Measurements from ENCODE around the gene ACTR3. TPM values are rescaled to one million over a fixed set of nuclear protein-coding genes. Genes with fewer than 3 reads are reported as not detected.
A peak's percentile ranks its signal among the peaks of the same experiment; 100 is the strongest.

Gene ACTR3
- total RNA-seq, 2 experiments from 2014 or later: 599 to 604 TPM

GRCh38 chr2:113854970-113855740, 34.7 kb upstream of the ACTR3 start:
- CTCF ChIA-PET: interaction anchor here (1.0 kb wide), 1 partner anchor 22 kb away, joined by 3 read pairs; no protein-coding TSS in a partner anchor

GRCh38 chr2:113857464-113857863, 32.4 kb upstream of the ACTR3 start:
- no peak for ATAC-seq
- H3K9me3 Mint-ChIP-seq (ENCODE audit: insufficient read depth): no peaks in the 10 kb centered on the region
- POLR2A ChIA-PET: no interaction called here
- DNase-seq: no peak
- H3K36me3 Mint-ChIP-seq (ENCODE audit: low read depth): no peaks in the 10 kb centered on the region
- H3K4me3 Mint-ChIP-seq: no peak overlapping the region
- H3K27ac Mint-ChIP-seq: no peak overlapping the region
- CTCF ChIA-PET: no interaction called here
- no peaks in the 10 kb centered on the region for H3K27me3 Mint-ChIP-seq (ENCODE audit: low read depth)
- H3K4me1 Mint-ChIP-seq (ENCODE audit: low read depth): peaks cover 5% of the 10 kb centered on the region

More at GRCh38 chr2:113854970-113855740, 34.7 kb upstream of the ACTR3 start:
- Mint-ChIP-seq H3K9me3 (ENCODE audit: insufficient read depth) (no peaks in the 10 kb centered on the region), H3K4me1 (ENCODE audit: low read depth) (peaks cover 5% of the 10 kb centered on the region), H3K4me3 (no peak overlapping the region), H3K27me3 (ENCODE audit: low read depth) (no peaks in the 10 kb centered on the region), H3K27ac (no peak overlapping the region), H3K36me3 (ENCODE audit: low read depth) (no peaks in the 10 kb centered on the region)
- POLR2A ChIA-PET: interaction anchor here (0.6 kb wide), 1 partner anchor 42 kb away, joined by 4 read pairs; no protein-coding TSS in a partner anchor
- ATAC-seq (no peak), DNase-seq (no peak)

GRCh38 chr2:113858764-113859163, 31.1 kb upstream of the ACTR3 start:
- no peaks in the 10 kb centered on the region for H3K27me3 Mint-ChIP-seq (ENCODE audit: low read depth)
- CTCF ChIA-PET: no interaction called here
- no peaks in the 10 kb centered on the region for H3K36me3 Mint-ChIP-seq (ENCODE audit: low read depth)
- no peak overlapping the region for H3K27ac Mint-ChIP-seq
- no peak for DNase-seq
- H3K4me1 Mint-ChIP-seq (ENCODE audit: low read depth): peaks cover 5% of the 10 kb centered on the region
- no peak overlapping the region for H3K4me3 Mint-ChIP-seq
- no peak for ATAC-seq
- H3K9me3 Mint-ChIP-seq (ENCODE audit: insufficient read depth): no peaks in the 10 kb centered on the region
- POLR2A ChIA-PET: interaction anchor here (1.2 kb wide), 1 partner anchor 31 kb away, joined by 3 read pairs; the partner anchor contains the start of gene ACTR3

GRCh38 chr2:113861740-113862139, 28.1 kb upstream of the ACTR3 start:
- DNase-seq: no peak
- ChIA-PET CTCF (no interaction called here), POLR2A (no interaction called here)
- Mint-ChIP-seq H3K36me3 (ENCODE audit: low read depth) (no peaks in the 10 kb centered on the region), H3K4me1 (ENCODE audit: low read depth) (peaks cover 5% of the 10 kb centered on the region), H3K4me3 (no peak overlapping the region), H3K27me3 (ENCODE audit: low read depth) (no peaks in the 10 kb centered on the region), H3K9me3 (ENCODE audit: insufficient read depth) (no peaks in the 10 kb centered on the region), H3K27ac (no peak overlapping the region)
- no peak for ATAC-seq

GRCh38 chr2:113863144-113863543, 26.7 kb upstream of the ACTR3 start:
- peaks cover 4% of the 10 kb centered on the region for H3K27me3 Mint-ChIP-seq (ENCODE audit: low read depth)
- no peak for DNase-seq
- peaks cover 3% of the 10 kb centered on the region for H3K4me1 Mint-ChIP-seq (ENCODE audit: low read depth)
- no peak overlapping the region for H3K4me3 Mint-ChIP-seq
- no peaks in the 10 kb centered on the region for H3K9me3 Mint-ChIP-seq (ENCODE audit: insufficient read depth)
- H3K36me3 Mint-ChIP-seq (ENCODE audit: low read depth): no peaks in the 10 kb centered on the region
- ChIA-PET POLR2A (no interaction called here), CTCF (no interaction called here)
- no peak overlapping the region for H3K27ac Mint-ChIP-seq
- ATAC-seq: no peak

- no peak overlapping the region for H3K4me3 Mint-ChIP-seq
- CTCF ChIA-PET: no interaction called here
- no peak for ATAC-seq
Measured at GRCh38 chr2:113867571-113867970, 22.3 kb upstream of the ACTR3 start.

GRCh38 chr2:113869253-113869652, 20.6 kb upstream of the ACTR3 start:
- POLR2A ChIA-PET: no interaction called here
- peaks cover 4% of the 10 kb centered on the region for H3K27me3 Mint-ChIP-seq (ENCODE audit: low read depth)
- H3K4me1 Mint-ChIP-seq (ENCODE audit: low read depth): peaks cover 20% of the 10 kb centered on the region
- ATAC-seq (no peak), DNase-seq (no peak)
- H3K27ac Mint-ChIP-seq: no peak overlapping the region
- H3K9me3 Mint-ChIP-seq (ENCODE audit: insufficient read depth): no peaks in the 10 kb centered on the region
- CTCF ChIA-PET: no interaction called here
- no peak overlapping the region for H3K4me3 Mint-ChIP-seq
- H3K36me3 Mint-ChIP-seq (ENCODE audit: low read depth): peaks cover 10% of the 10 kb centered on the region

More at GRCh38 chr2:113867571-113867970, 22.3 kb upstream of the ACTR3 start:
- Mint-ChIP-seq H3K36me3 (ENCODE audit: low read depth) (no peaks in the 10 kb centered on the region), H3K27ac (no peak overlapping the region), H3K27me3 (ENCODE audit: low read depth) (peaks cover 4% of the 10 kb centered on the region), H3K9me3 (ENCODE audit: insufficient read depth) (no peaks in the 10 kb centered on the region), H3K4me1 (ENCODE audit: low read depth) (peaks cover 12% of the 10 kb centered on the region)
- POLR2A ChIA-PET: no interaction called here
- DNase-seq: no peak

- ChIA-PET POLR2A (interaction anchor here (1.4 kb wide), 1 partner anchor 116 kb away, joined by 5 read pairs; the partner anchor contains the start of gene SLC35F5), CTCF (no interaction called here)
- Mint-ChIP-seq H3K4me1 (ENCODE audit: low read depth) (peaks cover 40% of the 10 kb centered on the region), H3K4me3 (no peak overlapping the region), H3K36me3 (ENCODE audit: low read depth) (peaks cover 15% of the 10 kb centered on the region), H3K27ac (no peak overlapping the region), H3K9me3 (ENCODE audit: insufficient read depth) (no peaks in the 10 kb centered on the region), H3K27me3 (ENCODE audit: low read depth) (peaks cover 4% of the 10 kb centered on the region)
- no peak for ATAC-seq
- DNase-seq: no peak
Measured at GRCh38 chr2:113872201-113872600, 17.7 kb upstream of the ACTR3 start.

- H3K9me3 Mint-ChIP-seq (ENCODE audit: insufficient read depth): no peaks in the 10 kb centered on the region
- no peak overlapping the region for H3K27ac Mint-ChIP-seq
- H3K27me3 Mint-ChIP-seq (ENCODE audit: low read depth): no peaks in the 10 kb centered on the region
- H3K4me3 Mint-ChIP-seq: no peak overlapping the region
- H3K36me3 Mint-ChIP-seq (ENCODE audit: low read depth): peaks cover 29% of the 10 kb centered on the region
- H3K4me1 Mint-ChIP-seq (ENCODE audit: low read depth): peaks cover 46% of the 10 kb centered on the region
- ChIA-PET POLR2A (interaction anchor here (0.9 kb wide), 1 partner anchor 117 kb away, joined by 3 read pairs; the partner anchor contains the start of gene SLC35F5), CTCF (interaction anchor here (1.1 kb wide), 1 partner anchor 180 kb away, joined by 3 read pairs; no protein-coding TSS in a partner anchor)
- DNase-seq (no peak), ATAC-seq (no peak)
Measured at GRCh38 chr2:113873867-113874266, 16.0 kb upstream of the ACTR3 start.

- H3K4me3 Mint-ChIP-seq: no peak overlapping the region
- no peak for ATAC-seq
- POLR2A ChIA-PET: no interaction called here
Measured at GRCh38 chr2:113875135-113875534, 14.8 kb upstream of the ACTR3 start.

GRCh38 chr2:113876503-113877387, 13.1 kb upstream of the ACTR3 start:
- peaks cover 41% of the 10 kb centered on the region for H3K36me3 Mint-ChIP-seq (ENCODE audit: low read depth)
- H3K27me3 Mint-ChIP-seq (ENCODE audit: low read depth): no peaks in the 10 kb centered on the region
- peak overlapping the region; percentile 52 for H3K4me3 Mint-ChIP-seq
- ATAC-seq (peak; percentile 94), DNase-seq (peak; percentile 89)
- no peaks in the 10 kb centered on the region for H3K9me3 Mint-ChIP-seq (ENCODE audit: insufficient read depth)
- ChIA-PET CTCF (interaction anchor here (0.7 to 2.0 kb wide), 11 partner anchors 8 to 104 kb away, joined by 3 to 10 read pairs (median 4); partner anchors contain the start of gene ACTR3), POLR2A (interaction anchor here (0.6 to 2.7 kb wide), 7 partner anchors 11 to 293 kb away, joined by 3 to 25 read pairs (median 4); partner anchors contain the start of gene SLC35F5)
- H3K4me1 Mint-ChIP-seq (ENCODE audit: low read depth): peaks cover 67% of the 10 kb centered on the region
- peak overlapping the region; percentile 89 for H3K27ac Mint-ChIP-seq

More at GRCh38 chr2:113875135-113875534, 14.8 kb upstream of the ACTR3 start:
- H3K27ac Mint-ChIP-seq: no peak overlapping the region
- H3K4me1 Mint-ChIP-seq (ENCODE audit: low read depth): peaks cover 56% of the 10 kb centered on the region
- H3K9me3 Mint-ChIP-seq (ENCODE audit: insufficient read depth): no peaks in the 10 kb centered on the region
- no peaks in the 10 kb centered on the region for H3K27me3 Mint-ChIP-seq (ENCODE audit: low read depth)
- CTCF ChIA-PET: interaction anchor here (1.1 kb wide), 1 partner anchor 181 kb away, joined by 3 read pairs; no protein-coding TSS in a partner anchor
- H3K36me3 Mint-ChIP-seq (ENCODE audit: low read depth): peaks cover 35% of the 10 kb centered on the region
- DNase-seq: no peak

All from activated CD8-positive, alpha-beta T cell treated with anti-CD3 and anti-CD28 coated beads, Interleukin-2, amount 10 ng/mL, durations not matched to agents 7 days and 5 days (primary cell).